Mucosa of rectum (tissue), 2 donors: Measurements from ENCODE around the gene FIGNL1.

Source experiments
- H3K27ac ChIP-seq, 2 donors: one replicate each; pipeline ENCODE4 v1.7.0; 2013; ENCODE audit warnings: inconsistent platforms in 2 of 2, low read depth in 2 of 2, low read length in 2 of 2
- H3K27me3 ChIP-seq, 2 donors: one replicate each; pipeline ENCODE4 v1.7.0; 2013; ENCODE audit warnings: low read length in 2 of 2; ENCODE audit not compliant: control insufficient read depth in 2 of 2, insufficient read depth in 2 of 2
- H3K36me3 ChIP-seq, 2 donors: one replicate each; pipeline ENCODE4 v1.7.0; 2013; ENCODE audit warnings: low read length in 2 of 2; ENCODE audit not compliant: control insufficient read depth in 2 of 2, insufficient read depth in 2 of 2
- H3K4me1 ChIP-seq, 2 donors: one replicate each; pipeline ENCODE4 v1.7.0; 2013; ENCODE audit warnings: low read length in 2 of 2, mild to moderate bottlenecking in 1 of 2; ENCODE audit not compliant: control insufficient read depth in 2 of 2, insufficient read depth in 2 of 2
- H3K4me3 ChIP-seq, 2 donors: one replicate each; pipeline ENCODE4 v1.7.0; 2013; ENCODE audit warnings: low read length in 2 of 2
- H3K9ac ChIP-seq, 2 donors: one replicate each; pipeline ENCODE4 v1.7.0; 2013; ENCODE audit warnings: low read length in 2 of 2, low read depth in 1 of 2, mild to moderate bottlenecking in 1 of 2
- H3K9me3 ChIP-seq, 2 donors: one replicate each; pipeline ENCODE4 v1.7.0; 2013; ENCODE audit warnings: low read length in 2 of 2; ENCODE audit not compliant: control insufficient read depth in 2 of 2
- donor health status: healthy.
- donor health status: Normal muscosa, but diverticular disease.

Gene FIGNL1

DNA sequence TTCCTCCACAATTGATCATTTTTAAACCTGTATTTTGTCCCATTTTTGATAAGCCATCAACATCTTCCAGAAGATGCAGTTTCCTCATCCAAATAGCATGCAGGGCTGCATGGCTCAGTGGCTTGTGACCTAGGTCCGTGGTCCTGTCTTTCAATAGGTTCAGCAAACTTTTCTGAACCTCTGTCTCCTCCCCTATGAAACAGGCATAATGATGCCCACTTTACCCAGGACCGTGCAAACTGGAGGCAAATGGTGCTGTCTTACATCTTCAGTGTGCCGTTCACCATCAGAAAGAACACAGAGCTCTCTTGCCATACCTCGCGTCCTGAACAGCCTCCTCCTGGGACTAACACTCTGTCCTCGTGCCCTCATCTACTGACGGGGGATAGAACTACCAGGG is 22.3 kb upstream of the FIGNL1 start:
- Histone ChIP-seq H3K9ac (no peak overlapping the region), H3K27ac (no peak overlapping the region), H3K27me3 (no peaks in the 10 kb centered on the region), H3K4me3 (no peak overlapping the region), H3K36me3 (no peaks in the 10 kb centered on the region), H3K9me3 (no peaks in the 10 kb centered on the region), H3K4me1 (peaks cover 3% of the 10 kb centered on the region in 2 donors)

DNA sequence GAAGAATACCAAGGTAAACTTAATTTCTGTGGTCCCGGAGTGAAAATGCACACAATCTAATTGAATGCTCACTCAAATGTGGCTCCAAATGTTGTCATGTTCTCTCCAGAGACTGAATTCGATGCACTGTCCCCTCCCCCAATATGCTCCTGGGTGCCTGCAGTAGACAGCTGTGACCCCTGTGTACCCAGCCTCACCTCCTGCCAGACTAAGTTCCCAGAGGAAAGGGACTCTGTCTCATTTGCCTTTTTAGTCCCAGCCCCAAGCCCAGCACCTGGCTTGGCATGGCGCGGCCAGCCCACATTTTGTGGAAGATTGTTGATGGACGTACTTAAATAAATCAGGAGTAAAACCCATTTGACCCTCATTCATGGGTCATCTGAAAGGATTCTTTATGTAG is 21.8 kb upstream of the FIGNL1 start:
- no peaks in the 10 kb centered on the region for H3K27me3 ChIP-seq

DNA sequence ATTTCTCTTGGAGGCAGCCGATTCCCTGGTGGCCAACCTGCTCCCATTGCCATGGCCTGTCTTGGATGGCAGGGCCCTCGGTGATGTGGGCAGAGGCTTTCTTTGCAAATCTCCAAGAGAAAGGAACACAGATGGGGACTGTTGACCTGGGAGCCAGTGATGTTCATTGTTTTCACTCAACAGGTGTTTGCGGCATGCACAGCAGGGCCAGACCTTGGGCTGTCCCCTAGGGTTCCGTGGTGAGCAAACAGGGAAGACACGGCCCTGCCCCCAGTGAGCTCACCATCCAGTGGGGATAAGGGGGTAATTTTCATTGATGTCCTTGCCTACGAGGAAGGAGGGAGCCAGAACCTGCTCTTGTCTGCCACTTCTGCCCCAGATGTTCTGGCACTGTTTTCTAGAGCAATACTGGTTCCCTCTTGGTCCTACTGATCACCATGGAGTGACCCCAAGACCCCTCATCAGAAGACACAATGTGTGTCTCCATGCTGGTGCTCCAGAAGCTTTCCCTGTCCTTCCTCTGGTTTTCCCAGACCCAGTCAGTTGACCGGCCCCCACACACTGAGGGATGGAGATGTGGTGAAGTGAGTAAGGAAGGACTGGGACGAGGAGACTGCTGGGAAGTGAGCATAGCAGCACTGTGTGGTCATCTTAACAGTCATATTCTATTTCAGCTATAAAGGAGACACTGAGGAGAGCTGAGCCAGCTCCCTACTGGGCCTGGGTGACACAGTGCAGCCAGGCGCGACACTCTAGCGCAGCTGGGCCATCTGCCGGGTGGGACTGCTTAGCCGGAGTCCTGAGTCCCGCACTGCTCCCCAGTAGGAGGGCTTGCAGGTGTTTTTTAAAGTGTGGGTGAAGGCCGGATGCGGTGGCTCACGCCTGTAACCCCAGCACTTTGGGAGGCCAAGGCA is 20.4 kb upstream of the FIGNL1 start:
- H3K4me3 ChIP-seq = no peak overlapping the region
- H3K4me1 ChIP-seq = peaks cover 3% of the 10 kb centered on the region in 2 donors
- no peak overlapping the region for H3K9ac ChIP-seq
- no peaks in the 10 kb centered on the region for H3K27me3 ChIP-seq
- no peaks in the 10 kb centered on the region for H3K36me3 ChIP-seq
- no peak overlapping the region for H3K27ac ChIP-seq
- no peaks in the 10 kb centered on the region for H3K9me3 ChIP-seq

More for the DNA sequence above, 21.8 kb upstream of the FIGNL1 start:
- Histone ChIP-seq H3K4me1 (peaks cover 3% of the 10 kb centered on the region in 2 donors), H3K9me3 (no peaks in the 10 kb centered on the region), H3K4me3 (no peak overlapping the region), H3K9ac (no peak overlapping the region), H3K36me3 (no peaks in the 10 kb centered on the region), H3K27ac (no peak overlapping the region)

DNA sequence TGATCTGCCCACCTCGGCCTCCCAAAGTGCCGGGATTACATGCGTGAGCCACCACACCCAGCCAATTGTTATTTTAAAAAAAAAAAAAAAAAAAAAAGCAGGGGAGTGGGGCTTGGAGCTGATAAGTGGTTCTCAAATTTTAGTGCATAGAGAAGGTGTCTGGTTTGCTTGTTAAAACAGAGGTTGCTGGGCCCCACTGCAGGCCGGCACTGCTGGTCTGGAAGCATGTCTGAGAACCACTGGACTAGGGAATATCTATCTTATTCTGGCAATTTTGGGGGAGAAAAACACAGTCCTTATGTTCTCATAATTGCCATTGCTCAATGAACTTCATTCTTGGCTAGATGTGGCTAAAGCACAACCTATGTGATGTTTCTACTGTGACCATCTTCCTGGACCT is 19.0 kb upstream of the FIGNL1 start:
- Histone ChIP-seq H3K9ac (no peak overlapping the region), H3K27me3 (no peaks in the 10 kb centered on the region), H3K4me3 (no peak overlapping the region), H3K4me1 (peaks cover 3% of the 10 kb centered on the region in 2 donors), H3K36me3 (peaks cover 0 to 4% of the 10 kb centered on the region in 2 donors), H3K9me3 (no peaks in the 10 kb centered on the region), H3K27ac (no peak overlapping the region)

DNA sequence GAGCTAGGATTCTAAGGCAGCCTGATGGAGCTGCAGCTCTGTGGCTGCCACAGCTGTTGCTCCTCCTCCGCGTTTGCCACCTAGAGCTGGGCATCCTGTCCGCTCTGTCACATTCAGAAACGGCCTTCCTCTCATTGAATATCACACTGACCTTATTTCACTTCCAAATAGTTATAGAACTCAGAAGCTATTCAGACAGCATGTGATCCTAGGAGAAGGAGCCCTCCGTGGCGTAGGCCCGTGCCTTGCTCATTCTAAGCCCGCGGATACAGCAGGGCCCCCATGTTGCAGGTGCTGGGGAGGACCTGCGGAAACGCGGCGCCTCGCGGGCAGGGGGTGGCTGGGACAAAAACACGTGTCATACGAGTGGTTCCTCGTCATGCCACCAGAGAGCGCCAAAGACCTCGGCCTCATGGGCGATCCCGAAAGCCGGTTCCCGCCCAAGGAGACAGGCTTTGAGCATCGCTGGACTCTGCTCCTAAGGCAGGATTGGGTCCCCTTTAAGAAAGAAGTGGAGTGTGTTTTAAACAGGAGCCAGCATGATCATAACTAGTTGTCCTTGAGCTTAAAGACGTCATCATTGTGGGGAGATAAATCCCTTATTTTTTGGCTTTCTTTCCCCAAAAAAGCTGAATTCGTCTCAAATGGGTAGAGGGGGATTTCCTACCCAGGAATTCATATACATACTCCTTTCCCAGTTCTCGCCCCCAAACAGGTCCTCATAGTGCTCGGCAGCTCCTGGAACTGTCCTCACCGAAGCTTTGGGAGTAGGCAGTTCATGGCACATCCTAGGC is 17.9 kb upstream of the FIGNL1 start:
- H3K36me3 ChIP-seq = peaks cover 2 to 9% of the 10 kb centered on the region in 2 donors

DNA sequence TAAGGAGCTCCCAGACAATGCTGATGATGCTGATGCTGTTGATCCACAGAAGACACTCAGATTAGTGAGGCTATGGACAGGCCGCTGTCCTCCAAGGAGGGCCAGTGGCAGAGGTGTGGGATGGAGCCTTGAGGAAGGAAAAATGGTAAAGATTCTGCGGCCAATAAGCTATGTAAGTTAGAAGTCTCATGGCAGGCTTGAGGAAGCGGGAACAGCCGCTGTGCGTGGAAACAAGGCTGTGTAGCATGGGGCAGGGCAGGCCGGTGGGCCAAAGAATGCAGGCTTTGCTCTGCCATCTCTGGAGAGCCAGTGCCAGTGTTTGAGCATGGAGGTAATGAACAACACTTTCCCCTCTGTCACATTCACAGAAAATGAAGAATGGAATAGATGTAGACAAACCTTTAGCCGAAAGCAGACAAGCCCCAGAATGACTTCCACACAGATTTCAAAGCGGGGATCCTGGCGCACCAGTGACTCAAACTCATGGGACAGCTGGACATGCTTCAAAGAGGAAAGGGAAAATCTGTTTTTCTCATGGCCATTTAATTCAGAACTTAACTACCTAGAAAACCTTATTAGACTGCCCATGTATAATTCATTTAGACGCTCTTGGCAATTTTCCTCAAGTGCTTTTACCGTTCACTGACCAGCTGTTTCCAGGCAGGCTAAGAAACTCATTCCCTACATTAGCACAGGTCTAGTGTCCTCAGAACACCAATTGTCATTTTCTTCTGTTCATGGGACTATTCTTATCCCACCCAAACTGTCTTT is 16.9 kb upstream of the FIGNL1 start:
- H3K27me3 ChIP-seq = no peaks in the 10 kb centered on the region
- H3K4me3 ChIP-seq = no peak overlapping the region
- H3K36me3 ChIP-seq = peaks cover 3 to 9% of the 10 kb centered on the region in 2 donors
- H3K9ac ChIP-seq = no peak overlapping the region
- H3K4me1 ChIP-seq = peaks cover 3% of the 10 kb centered on the region in 2 donors
- no peak overlapping the region for H3K27ac ChIP-seq
- no peaks in the 10 kb centered on the region for H3K9me3 ChIP-seq

More for the DNA sequence above, 17.9 kb upstream of the FIGNL1 start:
- Histone ChIP-seq H3K4me1 (peaks cover 3% of the 10 kb centered on the region in 2 donors), H3K9me3 (no peaks in the 10 kb centered on the region), H3K9ac (peak overlapping the region in 1 of 2 donors; percentile 17), H3K27me3 (no peaks in the 10 kb centered on the region), H3K27ac (no peak overlapping the region), H3K4me3 (peak overlapping the region in 1 of 2 donors; percentile 34)

DNA sequence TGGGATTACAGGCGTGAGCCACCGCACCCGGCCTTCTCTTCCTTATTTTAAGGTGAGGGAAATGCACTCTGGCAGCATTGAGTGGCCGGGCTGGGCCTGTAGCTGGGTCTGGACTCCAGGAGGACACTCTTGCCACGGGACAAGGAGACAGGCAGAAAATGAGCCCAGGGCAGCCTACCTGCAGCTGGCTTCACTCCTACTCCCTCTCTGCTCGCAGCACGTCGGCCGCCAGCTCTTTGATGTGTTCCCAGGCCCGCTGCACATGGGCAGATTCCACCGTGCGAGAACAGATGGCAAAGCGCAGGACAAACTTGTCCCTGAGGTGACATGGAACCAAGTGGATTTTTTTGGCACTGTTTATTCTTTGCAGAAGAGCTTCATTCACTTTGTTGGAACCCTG is 12.9 kb upstream of the FIGNL1 start:
- H3K9me3 ChIP-seq = no peaks in the 10 kb centered on the region
- no peak overlapping the region for H3K27ac ChIP-seq
- H3K4me3 ChIP-seq = no peak overlapping the region
- H3K9ac ChIP-seq = no peak overlapping the region
- H3K27me3 ChIP-seq = no peaks in the 10 kb centered on the region
- peaks cover 3 to 9% of the 10 kb centered on the region in 2 donors for H3K36me3 ChIP-seq
- H3K4me1 ChIP-seq = peaks cover 3% of the 10 kb centered on the region in 2 donors

DNA sequence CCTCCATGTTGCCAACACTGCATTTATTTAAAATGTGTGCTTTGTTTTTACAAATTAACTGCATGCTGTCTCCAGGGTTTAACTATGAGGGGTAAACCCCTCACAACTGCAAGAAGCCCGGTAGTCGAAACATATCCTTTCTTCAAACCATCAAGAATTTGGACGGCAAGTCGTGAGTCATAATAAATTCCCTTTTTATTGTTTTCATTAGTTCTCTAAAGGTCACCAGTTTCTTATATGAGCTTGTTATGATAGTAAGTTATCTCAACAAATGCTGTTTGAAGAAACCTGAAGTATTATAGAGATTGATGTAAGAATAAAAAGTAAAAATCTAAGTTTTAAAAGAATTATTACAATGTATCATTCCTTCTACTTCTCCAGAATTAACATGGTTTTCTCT is 12.2 kb upstream of the FIGNL1 start:
- Histone ChIP-seq H3K9me3 (no peaks in the 10 kb centered on the region), H3K27ac (no peak overlapping the region), H3K4me1 (no peaks in the 10 kb centered on the region), H3K9ac (no peak overlapping the region), H3K27me3 (no peaks in the 10 kb centered on the region), H3K36me3 (peaks cover 3 to 9% of the 10 kb centered on the region in 2 donors), H3K4me3 (no peak overlapping the region)

DNA sequence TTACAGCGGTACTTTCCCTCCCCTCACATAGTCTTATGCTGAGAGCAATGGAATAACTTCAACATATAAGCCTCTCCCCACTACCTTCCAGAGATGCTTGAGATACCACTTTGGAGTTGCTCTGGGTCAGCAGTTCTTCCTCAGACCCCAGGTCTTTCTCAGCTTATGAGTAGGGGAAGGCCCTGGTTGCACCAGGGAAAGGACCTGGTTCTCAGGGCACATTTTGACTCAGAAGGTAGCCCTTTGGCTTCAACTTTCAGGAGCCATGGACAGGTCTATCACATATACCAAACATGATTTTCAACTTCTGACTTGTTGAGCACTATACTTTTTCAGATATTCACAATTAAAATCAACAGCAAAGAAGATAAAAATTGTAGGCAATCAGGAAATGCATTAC is 11.5 kb upstream of the FIGNL1 start:
- no peak overlapping the region for H3K9ac ChIP-seq
- no peaks in the 10 kb centered on the region for H3K9me3 ChIP-seq
- no peaks in the 10 kb centered on the region for H3K4me1 ChIP-seq
- H3K27me3 ChIP-seq = no peaks in the 10 kb centered on the region
- H3K4me3 ChIP-seq = no peak overlapping the region
- peaks cover 3 to 9% of the 10 kb centered on the region in 2 donors for H3K36me3 ChIP-seq
- no peak overlapping the region for H3K27ac ChIP-seq
